ENCODE results near the gene G6PD.
A peak's percentile ranks its signal among the peaks of the same experiment; 100 is the strongest.

DNA sequence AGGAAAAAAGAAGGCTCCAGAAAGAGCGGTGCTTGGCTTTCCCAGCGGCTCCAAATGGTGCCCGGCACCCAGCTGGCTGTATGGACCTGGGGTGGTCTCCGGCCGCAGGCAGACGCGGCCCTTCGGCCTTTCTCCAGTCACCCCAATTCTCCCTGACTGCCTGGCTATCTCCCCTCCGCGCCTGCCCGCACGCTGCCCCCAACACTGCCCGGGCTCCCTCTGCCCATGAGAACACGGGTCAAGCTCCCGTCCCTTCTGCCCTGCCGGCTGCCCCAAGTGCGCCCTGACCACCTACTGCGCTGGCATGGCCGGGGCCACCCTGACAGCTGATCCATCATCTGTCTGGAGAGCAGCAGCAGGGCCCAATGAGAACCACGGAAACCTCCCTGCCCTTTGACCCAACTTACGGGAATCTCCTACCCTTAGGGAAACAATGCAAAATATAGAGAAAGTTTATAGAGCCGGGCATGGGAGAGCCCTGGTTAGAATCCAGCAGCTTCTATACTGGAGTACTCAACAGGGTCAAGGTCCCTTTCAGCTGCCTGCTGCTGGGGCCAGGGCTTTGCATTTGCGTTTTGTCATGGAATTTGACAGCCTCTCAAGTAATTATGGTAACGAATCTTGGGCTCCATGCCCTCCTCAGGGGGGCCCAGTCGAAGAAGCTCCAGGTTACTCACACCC, 29.4 kb downstream of the G6PD start:
- TF ChIP-seq GABPA (IDR thresholded peaks at IDR 0.05; ENCODE audit: borderline replicate concordance, insufficient read depth, low read length): no peak
- no peak for TF ChIP-seq BACH1 (IDR thresholded peaks at IDR 0.05; ENCODE audit: low read length)
- TF ChIP-seq CTCF (IDR thresholded peaks at IDR 0.05; ENCODE audit: control extremely low read depth in 1 of 3, insufficient read depth in 1 of 3, low read depth in 1 of 3, low read length in 3 of 3): no peak
- TF ChIP-seq POLR2AphosphoS5 (IDR thresholded peaks at IDR 0.05; ENCODE audit: low read depth, low read length): no peak
- TF ChIP-seq RFX5 (IDR thresholded peaks at IDR 0.05; ENCODE audit: borderline replicate concordance, low read depth, low read length): no peak
- TF ChIP-seq POLR2A (IDR thresholded peaks at IDR 0.05; ENCODE audit: control extremely low read depth in 1 of 2, low read depth in 2 of 2, low read length in 2 of 2): peak in 1 of 2 experiments; percentile 13; a peak in 1 of 3 replicates
- no peak for TF ChIP-seq BCL11A (IDR thresholded peaks at IDR 0.05; ENCODE audit: low read depth in 2 of 2, low read length in 2 of 2)
- TF ChIP-seq GTF2F1 (IDR thresholded peaks at IDR 0.05; ENCODE audit: borderline replicate concordance, low read depth, low read length): no peak
- TF ChIP-seq EP300 (IDR thresholded peaks at IDR 0.05; ENCODE audit: borderline replicate concordance in 1 of 2, low read depth in 2 of 2, low read length in 2 of 2): no peak
- no peak for TF ChIP-seq SIN3A (conservative IDR thresholded peaks at IDR 0.05 in 1 of 2, IDR thresholded peaks at IDR 0.05 in 1 of 2; ENCODE audit: low read depth in 1 of 2, low read length in 2 of 2)
- no peak for TF ChIP-seq CEBPB (IDR thresholded peaks at IDR 0.05; ENCODE audit: low read depth, low read length)
- TF ChIP-seq, protein P1, sequence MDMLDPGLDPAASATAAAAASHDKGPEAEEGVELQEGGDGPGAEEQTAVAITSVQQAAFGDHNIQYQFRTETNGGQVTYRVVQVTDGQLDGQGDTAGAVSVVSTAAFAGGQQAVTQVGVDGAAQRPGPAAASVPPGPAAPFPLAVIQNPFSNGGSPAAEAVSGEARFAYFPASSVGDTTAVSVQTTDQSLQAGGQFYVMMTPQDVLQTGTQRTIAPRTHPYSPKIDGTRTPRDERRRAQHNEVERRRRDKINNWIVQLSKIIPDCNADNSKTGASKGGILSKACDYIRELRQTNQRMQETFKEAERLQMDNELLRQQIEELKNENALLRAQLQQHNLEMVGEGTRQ (IDR thresholded peaks at IDR 0.05; ENCODE audit: low read length): no peak

Measured in H1 (cell line).